ENCODE data around the gene CYP2A13. TPM values are rescaled to one million over a fixed set of nuclear protein-coding genes. Genes with fewer than 3 reads are reported as not detected.
"Not testable (repeated sequence)": the region's sequence is repeated elsewhere in the genome, so short reads cannot be mapped to it uniquely, and the experiment has no call there.

CYP2A13 gene
- total RNA-seq, 1 donor from 2014 or later = not detected

GRCh38 chr19:41114132-41114531, 25.9 kb downstream of the CYP2A13 start, which contains the start of gene CYP2F1:
CYP2F1 (plus strand) TSS chr19:41114432; CDS start chr19:41116189, 1,757 bp downstream.
- ATAC-seq (ENCODE audit: poor library complexity) (no peak), DNase-seq (no peak)
- intact Hi-C loops (cut with DNase I) = no loop called here

GRCh38 chr19:41116261-41116660, 28.0 kb downstream of the CYP2A13 start:
- intact Hi-C loops (cut with DNase I) = no loop called here
- ATAC-seq (ENCODE audit: poor library complexity) (no peak), DNase-seq (no peak)

GRCh38 chr19:41120929-41121911, 33.0 kb downstream of the CYP2A13 start:
- ATAC-seq (ENCODE audit: poor library complexity); intact Hi-C loops (cut with DNase I); DNase-seq: not testable (repeated sequence)

GRCh38 chr19:41122846-41123245, 34.6 kb downstream of the CYP2A13 start:
- ATAC-seq (ENCODE audit: poor library complexity); intact Hi-C loops (cut with DNase I); DNase-seq: not testable (repeated sequence)

- DNase-seq (no peak), ATAC-seq (ENCODE audit: poor library complexity) (no peak)
- intact Hi-C loops (cut with DNase I) = no loop called here
These were observed 35.6 kb downstream of the CYP2A13 start for GRCh38 chr19:41123716-41124294.

GRCh38 chr19:41126765-41127203, 38.5 kb downstream of the CYP2A13 start:
- ATAC-seq (ENCODE audit: poor library complexity); DNase-seq; intact Hi-C loops (cut with DNase I): not testable (repeated sequence)

GRCh38 chr19:41127362-41127761, 39.1 kb downstream of the CYP2A13 start:
- ATAC-seq (ENCODE audit: poor library complexity); intact Hi-C loops (cut with DNase I); DNase-seq: not testable (repeated sequence)

GRCh38 chr19:41127801-41128300, 39.6 kb downstream of the CYP2A13 start:
- ATAC-seq (ENCODE audit: poor library complexity) = peak; percentile 98
- intact Hi-C loops (cut with DNase I) = not testable (repeated sequence)

GRCh38 chr19:41128692-41129091, 40.4 kb downstream of the CYP2A13 start:
- intact Hi-C loops (cut with DNase I) = no loop called here
- DNase-seq (no peak), ATAC-seq (ENCODE audit: poor library complexity) (no peak)

More at GRCh38 chr19:41127801-41128300, 39.6 kb downstream of the CYP2A13 start:
- peak; percentile 92 for DNase-seq

GRCh38 chr19:41131186-41131585, 42.9 kb downstream of the CYP2A13 start:
- intact Hi-C loops (cut with DNase I) = no loop called here
- ATAC-seq (ENCODE audit: poor library complexity) (no peak), DNase-seq (no peak)

- ATAC-seq (ENCODE audit: poor library complexity) (no peak), DNase-seq (no peak)
- intact Hi-C loops (cut with DNase I) = no loop called here
These were observed 45.0 kb downstream of the CYP2A13 start for GRCh38 chr19:41133260-41133659.

- no peak for DNase-seq
- intact Hi-C loops (cut with DNase I) = no loop called here
- ATAC-seq (ENCODE audit: poor library complexity) = no peak
These were observed 46.4 kb downstream of the CYP2A13 start for GRCh38 chr19:41134616-41135015.

- intact Hi-C loops (cut with DNase I) = not testable (repeated sequence)
- peak; percentile 79 for DNase-seq
- peak; percentile 99 for ATAC-seq (ENCODE audit: poor library complexity)
These were observed 47.4 kb downstream of the CYP2A13 start for GRCh38 chr19:41135390-41136384.

GRCh38 chr19:41136636-41137455, 48.6 kb downstream of the CYP2A13 start:
- ATAC-seq (ENCODE audit: poor library complexity) = no peak
- intact Hi-C loops (cut with DNase I) = no loop called here
- DNase-seq = no peak

GRCh38 chr19:41144403-41144802, 56.2 kb downstream of the CYP2A13 start:
- peak; percentile 84 for DNase-seq
- ATAC-seq (ENCODE audit: poor library complexity) = peak; percentile 92
- intact Hi-C loops (cut with DNase I) = loop anchor here (5.0 kb wide), 2 partner anchors 172 to 482 kb away; no protein-coding TSS in a partner anchor

Data from Right ventricle myocardium superior (tissue), 1 donor.